Vagina (tissue), 2 donors: Measurements from ENCODE around the gene UGT2B17.

Experiments used
- POLR2AphosphoS5 ChIP-seq, 2 donors: sonication (generic); formaldehyde crosslinking; IDR thresholded peaks; one replicate each; pipeline ENCODE4 v1.9.0; 2017; ENCODE audit warnings: antibody characterized with exemption in 2 of 2, mild to moderate bottlenecking in 2 of 2, low read depth in 1 of 2; ENCODE audit not compliant: insufficient read depth in 1 of 2
- TF ChIP-seq, protein P1 (sequence below), 3 experiments: fragments of 450-650 bp in 2 of 3; fragments of 200-600 bp in 1 of 3; sonication (generic) in 1 of 3; IDR thresholded peaks; one replicate each; pipeline ENCODE4 v1.5.1; 2017 to 2019; ENCODE audit warnings: antibody characterized with exemption in 3 of 3, mild to moderate bottlenecking in 2 of 3, moderate library complexity in 2 of 3

DNA sequence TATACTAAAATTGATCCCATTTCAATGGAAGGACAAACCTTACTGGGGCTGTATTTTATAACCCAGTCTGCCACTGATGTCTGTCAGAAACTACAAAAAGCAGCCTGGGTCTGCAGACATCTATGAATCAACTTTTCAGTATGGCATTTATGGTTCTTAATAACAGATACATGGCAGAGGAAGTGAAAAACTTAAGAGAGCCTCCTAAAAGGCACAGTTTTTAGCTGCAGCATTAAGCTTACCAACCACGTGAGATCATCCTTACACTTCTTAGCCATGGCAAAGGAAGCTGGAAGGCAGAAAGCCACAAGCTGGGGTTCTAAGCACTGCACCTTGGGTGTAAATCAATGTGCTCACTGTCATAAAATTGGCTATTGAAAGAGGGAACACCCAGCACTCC, 16.6 kb upstream of the UGT2B17 start:
- TF ChIP-seq POLR2AphosphoS5 (IDR thresholded peaks at IDR 0.05; ENCODE audit: insufficient read depth in 1 of 2, low read depth in 1 of 2): no peak
- TF ChIP-seq, protein P1, sequence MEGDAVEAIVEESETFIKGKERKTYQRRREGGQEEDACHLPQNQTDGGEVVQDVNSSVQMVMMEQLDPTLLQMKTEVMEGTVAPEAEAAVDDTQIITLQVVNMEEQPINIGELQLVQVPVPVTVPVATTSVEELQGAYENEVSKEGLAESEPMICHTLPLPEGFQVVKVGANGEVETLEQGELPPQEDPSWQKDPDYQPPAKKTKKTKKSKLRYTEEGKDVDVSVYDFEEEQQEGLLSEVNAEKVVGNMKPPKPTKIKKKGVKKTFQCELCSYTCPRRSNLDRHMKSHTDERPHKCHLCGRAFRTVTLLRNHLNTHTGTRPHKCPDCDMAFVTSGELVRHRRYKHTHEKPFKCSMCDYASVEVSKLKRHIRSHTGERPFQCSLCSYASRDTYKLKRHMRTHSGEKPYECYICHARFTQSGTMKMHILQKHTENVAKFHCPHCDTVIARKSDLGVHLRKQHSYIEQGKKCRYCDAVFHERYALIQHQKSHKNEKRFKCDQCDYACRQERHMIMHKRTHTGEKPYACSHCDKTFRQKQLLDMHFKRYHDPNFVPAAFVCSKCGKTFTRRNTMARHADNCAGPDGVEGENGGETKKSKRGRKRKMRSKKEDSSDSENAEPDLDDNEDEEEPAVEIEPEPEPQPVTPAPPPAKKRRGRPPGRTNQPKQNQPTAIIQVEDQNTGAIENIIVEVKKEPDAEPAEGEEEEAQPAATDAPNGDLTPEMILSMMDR (IDR thresholded peaks at IDR 0.05): no peak
